ENCODE measurements around the gene HTD2. TPM values are rescaled to one million over a fixed set of nuclear protein-coding genes. Genes with fewer than 3 reads are reported as not detected.

Gene HTD2
- polyA plus RNA-seq, 12 donors, result 5.4 to 500 (median 12.4) TPM

- no peak for DNase-seq
Observed at GRCh38 chr3:58353722-58354553, 47.6 kb downstream of the HTD2 start.

GRCh38 chr3:58355179-58355578 is 48.9 kb downstream of the HTD2 start:
- DNase-seq, result no peak

- DNase-seq, result no peak
Observed at GRCh38 chr3:58356054-58356453, 49.7 kb downstream of the HTD2 start.

GRCh38 chr3:58357402-58357801 is 51.1 kb downstream of the HTD2 start:
- DNase-seq, result no peak

- DNase-seq, result no peak
Observed at GRCh38 chr3:58358092-58358491, 51.8 kb downstream of the HTD2 start.

- DNase-seq, result no peak
Observed at GRCh38 chr3:58358808-58359207, 52.5 kb downstream of the HTD2 start.

- no peak for DNase-seq
Observed at GRCh38 chr3:58359621-58360020, 53.3 kb downstream of the HTD2 start.

- DNase-seq, result no peak
Observed at GRCh38 chr3:58361866-58362265, 55.5 kb downstream of the HTD2 start.

GRCh38 chr3:58366699-58367098 is 60.4 kb downstream of the HTD2 start:
- no peak for DNase-seq

- DNase-seq, result no peak
Observed at GRCh38 chr3:58369038-58369437, 62.7 kb downstream of the HTD2 start.

Other genes with a start within 250 kb of the HTD2 start
- gene DNASE1L3, start 95.5 kb upstream of the HTD2 start, polyA plus RNA-seq (ENCODE audit: insufficient read length in 12 of 12), result 1 to 10 TPM in 4 of 12 donors, under 1 TPM in 6, not detected in 2; 0.15 to 5.9 (median 0.89) TPM
- 1 to 10 TPM in 10 of 12 donors, not detected in 2; 3.2 to 7.5 (median 5.1) TPM for gene ABHD6, start 68.7 kb upstream of the HTD2 start, polyA plus RNA-seq (ENCODE audit: insufficient read length in 12 of 12)
- 10 to 100 TPM in 11 of 12 donors, not detected in 1; 14.8 to 25.9 (median 20.2) TPM for gene RPP14, start 275 bp upstream of the HTD2 start, polyA plus RNA-seq (ENCODE audit: insufficient read length in 12 of 12)
- gene PXK, start 26.4 kb downstream of the HTD2 start, polyA plus RNA-seq (ENCODE audit: insufficient read length in 12 of 12), result 10 to 100 TPM in 11 of 12 donors, not detected in 1; 16.5 to 45.0 (median 25.0) TPM
- gene PDHB, start 127.3 kb downstream of the HTD2 start, polyA plus RNA-seq (ENCODE audit: insufficient read length in 12 of 12), result 10 to 100 TPM in 11 of 12 donors, not detected in 1; 49.8 to 92.5 (median 79.9) TPM
- gene KCTD6, start 185.6 kb downstream of the HTD2 start, polyA plus RNA-seq (ENCODE audit: insufficient read length in 12 of 12), result 10 to 100 TPM in 10 of 12 donors, 1 to 10 TPM in 1, not detected in 1; 9.7 to 17.3 (median 13.9) TPM
- gene ACOX2, start 230.7 kb downstream of the HTD2 start, polyA plus RNA-seq (ENCODE audit: insufficient read length in 12 of 12), result 10 to 100 TPM in 11 of 12 donors, not detected in 1; 19.4 to 36.0 (median 26.6) TPM